ENCODE measurements around the gene DNAH6. TPM values are rescaled to one million over a fixed set of nuclear protein-coding genes. Genes with fewer than 3 reads are reported as not detected.

The DNAH6 gene
- total and polyA plus RNA-seq, 10 of the 15 experiments (the other 5 are each of a cell fraction or from before 2014, with no cell fraction given), result 0.07 to 1.0 (median 0.29) TPM

GRCh38 chr2:84481702-84482101, 34.6 kb upstream of the DNAH6 start:
- Histone ChIP-seq H3K9ac (ENCODE audit: control insufficient read depth, insufficient read depth, low read length) (no peak overlapping the region), H3K27me3 (replicated peaks in 1 of 2; ENCODE audit: control insufficient read depth in 2 of 2, insufficient read depth in 2 of 2, low read length in 1 of 2) (peaks cover 2 to 3% of the 10 kb centered on the region in 2 experiments; a peak in 2 of 4 replicates), H3K4me1 (ENCODE audit: control insufficient read depth, insufficient read depth, low read length) (no peaks in the 10 kb centered on the region), H2AFZ (ENCODE audit: control insufficient read depth, low read depth, low read length) (no peak overlapping the region), H3K36me3 (ENCODE audit: control insufficient read depth in 2 of 2, insufficient read depth in 2 of 2, low read length in 1 of 2) (no peaks in the 10 kb centered on the region), H3K4me2 (ENCODE audit: control insufficient read depth, insufficient read depth) (no peak overlapping the region), H3K27ac (ENCODE audit: control insufficient read depth, insufficient read depth) (no peak overlapping the region), H4K20me1 (ENCODE audit: control insufficient read depth, insufficient read depth) (no peaks in the 10 kb centered on the region), H3K9me3 (replicated peaks; ENCODE audit: control insufficient read depth, insufficient read depth, low read length) (no peaks in the 10 kb centered on the region), H3K79me2 (ENCODE audit: control insufficient read depth, insufficient read depth, low read length) (no peaks in the 10 kb centered on the region), H3K4me3 (no peak overlapping the region)
- ChIA-PET POLR2A (no interaction called here), RAD21 (ENCODE audit: unreplicated experiment) (no interaction called here), SMC1A (ENCODE audit: uncharacterized antibody, unreplicated experiment) (no interaction called here), CTCF (interaction anchor here (0.9 kb wide), 1 partner anchor 400 kb away, joined by 3 read pairs; no protein-coding TSS in a partner anchor)
- BruUV-seq (replicated peaks), result no TSS peak
- intact Hi-C loops (cut with micrococcal nuclease; ENCODE audit: unreplicated experiment) (no loop called here), in situ Hi-C loops (cut with MboI) (no loop called here)
- DNase-seq (ENCODE audit: low read depth, low spot score), result no peak
- ATAC-seq, result no peak
- no peak for TF ChIP-seq USF2 (IDR thresholded peaks at IDR 0.05; ENCODE audit: borderline replicate concordance, low read depth, low read length)
- TF ChIP-seq SRF (IDR thresholded peaks at IDR 0.05; ENCODE audit: low read depth in 2 of 2, low read length in 2 of 2), result no peak
- no peak for TF ChIP-seq ESRRA (IDR thresholded peaks at IDR 0.05; ENCODE audit: low read length)
- TF ChIP-seq PAX8 (IDR thresholded peaks at IDR 0.05), result no peak
- TF ChIP-seq YY1 (IDR thresholded peaks at IDR 0.05; ENCODE audit: low read depth, low read length), result no peak
- 8% methylated on average over 5 of the region's 5 CpGs for WGBS (ENCODE audit: insufficient coverage, insufficient replicate concordance, low lambda C conversion rate, missing lambda C conversion rate)
- no peak for FAIRE-seq

- Histone ChIP-seq H3K9me3 (replicated peaks; ENCODE audit: control insufficient read depth, insufficient read depth, low read length) (no peaks in the 10 kb centered on the region), H3K4me2 (ENCODE audit: control insufficient read depth, insufficient read depth) (no peak overlapping the region), H4K20me1 (ENCODE audit: control insufficient read depth, insufficient read depth) (no peaks in the 10 kb centered on the region), H3K27ac (ENCODE audit: control insufficient read depth, insufficient read depth) (no peak overlapping the region), H3K79me2 (ENCODE audit: control insufficient read depth, insufficient read depth, low read length) (no peaks in the 10 kb centered on the region), H2AFZ (ENCODE audit: control insufficient read depth, low read depth, low read length) (no peak overlapping the region), H3K36me3 (ENCODE audit: control insufficient read depth in 2 of 2, insufficient read depth in 2 of 2, low read length in 1 of 2) (no peaks in the 10 kb centered on the region), H3K4me1 (ENCODE audit: control insufficient read depth, insufficient read depth, low read length) (no peaks in the 10 kb centered on the region), H3K9ac (ENCODE audit: control insufficient read depth, insufficient read depth, low read length) (no peak overlapping the region), H3K27me3 (replicated peaks in 1 of 2; ENCODE audit: control insufficient read depth in 2 of 2, insufficient read depth in 2 of 2, low read length in 1 of 2) (peaks cover 2 to 3% of the 10 kb centered on the region in 2 experiments; a peak in 2 of 4 replicates), H3K4me3 (no peak overlapping the region)
- 17% methylated on average over 3 of the region's 3 CpGs for WGBS (ENCODE audit: insufficient coverage, insufficient replicate concordance, low lambda C conversion rate, missing lambda C conversion rate)
- DNase-seq (ENCODE audit: low read depth, low spot score), result no peak
- no peak for FAIRE-seq
- no peak for ATAC-seq
- ChIA-PET CTCF (no interaction called here), POLR2A (no interaction called here), RAD21 (ENCODE audit: unreplicated experiment) (no interaction called here), SMC1A (ENCODE audit: uncharacterized antibody, unreplicated experiment) (interaction anchor here (0.7 to 1.5 kb wide), 2 partner anchors 15 to 599 kb away, joined by 3 read pairs; no protein-coding TSS in a partner anchor)
- TF ChIP-seq ZNF207 (IDR thresholded peaks at IDR 0.05; ENCODE audit: borderline replicate concordance), result no peak
- no peak for TF ChIP-seq ESRRA (IDR thresholded peaks at IDR 0.05; ENCODE audit: low read length)
- no peak for TF ChIP-seq USF2 (IDR thresholded peaks at IDR 0.05; ENCODE audit: borderline replicate concordance, low read depth, low read length)
- TF ChIP-seq ZNF687 (IDR thresholded peaks at IDR 0.05), result no peak
- TF ChIP-seq SMAD5 (IDR thresholded peaks at IDR 0.05; ENCODE audit: low read depth), result no peak
- TF ChIP-seq RFX5 (IDR thresholded peaks at IDR 0.05; ENCODE audit: low read depth, low read length), result no peak
- no peak for TF ChIP-seq SP1 (IDR thresholded peaks at IDR 0.05; ENCODE audit: low read depth, low read length)
- TF ChIP-seq SMAD1 (IDR thresholded peaks at IDR 0.05; ENCODE audit: low read depth, partially characterized antibody), result no peak
- TF ChIP-seq MEF2B (IDR thresholded peaks at IDR 0.05; ENCODE audit: partially characterized antibody, poor library complexity, severe bottlenecking), result no peak
- no peak for TF ChIP-seq NBN (IDR thresholded peaks at IDR 0.05)
- in situ Hi-C loops (cut with MboI) (no loop called here), intact Hi-C loops (cut with micrococcal nuclease; ENCODE audit: unreplicated experiment) (no loop called here)
- BruUV-seq (replicated peaks), result no TSS peak
Measured at GRCh38 chr2:84482603-84483002, 33.7 kb upstream of the DNAH6 start.

All from GM12878 (cell line).